ENCODE results near the gene COX7A1.
"Not testable (repeated sequence)": the region's sequence is repeated elsewhere in the genome, so short reads cannot be mapped to it uniquely, and the experiment has no call there.

Gene COX7A1

GRCh38 chr19:36141039-36141927 lies 11.0 kb downstream of the COX7A1 start:
- peak; percentile 95 for DNase-seq

- peak; percentile 92 for DNase-seq
These were observed 11.8 kb downstream of the COX7A1 start for GRCh38 chr19:36140304-36141038.

GRCh38 chr19:36139473-36140303 lies 12.6 kb downstream of the COX7A1 start, which contains the start of gene CAPNS1:
CAPNS1 (plus strand) TSS chr19:36140066; CDS start chr19:36141012, 946 bp downstream.
- peak; percentile 99 for DNase-seq

GRCh38 chr19:36139120-36139472 lies 13.2 kb downstream of the COX7A1 start:
- no peak for DNase-seq

GRCh38 chr19:36136964-36137686 lies 15.1 kb downstream of the COX7A1 start:
- peak; percentile 89 for DNase-seq

GRCh38 chr19:36134867-36135266 lies 17.4 kb downstream of the COX7A1 start:
- not testable (repeated sequence) for DNase-seq

GRCh38 chr19:36131221-36131620 lies 21.0 kb downstream of the COX7A1 start:
- DNase-seq: not testable (repeated sequence)

- DNase-seq: peak; percentile 84
These were observed 23.9 kb downstream of the COX7A1 start for GRCh38 chr19:36128392-36128736.

- DNase-seq: no peak
These were observed 26.7 kb downstream of the COX7A1 start for GRCh38 chr19:36125557-36125956.

- DNase-seq: no peak
These were observed 30.6 kb downstream of the COX7A1 start for GRCh38 chr19:36121486-36122124.

GRCh38 chr19:36120984-36121358 lies 31.3 kb downstream of the COX7A1 start:
- DNase-seq: no peak

- no peak for DNase-seq
These were observed 31.9 kb downstream of the COX7A1 start for GRCh38 chr19:36120092-36120983.

- no peak for DNase-seq
These were observed 36.0 kb downstream of the COX7A1 start for GRCh38 chr19:36116344-36116637.

- DNase-seq: peak; percentile 88
These were observed 36.5 kb downstream of the COX7A1 start, which contains the start of gene TBCB for GRCh38 chr19:36115453-36116343. TBCB (plus strand) TSS chr19:36115468; CDS start chr19:36115561, 93 bp downstream.

GRCh38 chr19:36114721-36115452 lies 37.4 kb downstream of the COX7A1 start, which contains the start of gene POLR2I:
POLR2I (minus strand) TSS chr19:36114875; CDS start chr19:36114856, 19 bp downstream.
- peak; percentile 100 for DNase-seq

- peak; percentile 87 for DNase-seq
These were observed 38.1 kb downstream of the COX7A1 start for GRCh38 chr19:36113894-36114720.

- no peak for DNase-seq
These were observed 38.8 kb downstream of the COX7A1 start for GRCh38 chr19:36113425-36113824.

- DNase-seq: no peak
These were observed 39.6 kb downstream of the COX7A1 start for GRCh38 chr19:36112678-36113077.

Data from DMS53 (cell line).